Mesenteric fat pad (tissue), 1 donor: ENCODE measurements around the gene CLEC9A. TPM values are rescaled to one million over a fixed set of nuclear protein-coding genes. Genes with fewer than 3 reads are reported as not detected.

ENCODE experiments used
- DNase-seq: peaks from one replicate; pipeline ENCODE4 v3.0.0-alpha.2; 2020; ENCODE audit warnings: low spot score
- total RNA-seq: library from RNA; stranded (reverse); fragmentation: NEBNext Ultra II Directional; extraction: Animal tissue kit (Norgen Biotek cat#: 25700); gene quantifications from one replicate; pipeline ENCODE4 v1.2.1, GENCODE V29; 2021
- donor health status: DM: yes; HTN: yes; CAD: no.

Gene CLEC9A
- total RNA-seq, 1 donor from 2014 or later, result not detected

DNA sequence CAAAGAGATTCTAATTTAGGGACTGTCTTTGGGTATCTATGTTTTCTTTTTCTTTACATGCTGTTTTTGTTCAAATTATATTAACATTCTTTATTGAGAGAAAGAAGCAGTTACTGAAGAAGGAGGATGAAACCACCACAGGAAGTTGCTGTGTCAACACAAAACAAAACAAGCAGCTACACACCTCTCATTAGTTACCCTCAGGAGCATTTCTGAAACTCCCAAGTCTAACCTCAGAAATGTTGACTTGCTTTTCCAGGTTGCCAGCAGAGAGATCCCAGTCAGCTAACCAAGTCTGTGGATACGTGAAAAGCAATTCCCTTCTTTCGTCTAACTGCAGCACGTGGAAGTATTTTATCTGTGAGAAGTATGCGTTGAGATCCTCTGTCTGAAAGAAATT is 34.8 kb downstream of the CLEC9A start:
- DNase-seq, result no peak

GRCh38 chr12:10067264-10067663 is 36.8 kb downstream of the CLEC9A start:
- DNase-seq, result no peak

GRCh38 chr12:10067942-10068341 is 37.5 kb downstream of the CLEC9A start:
- DNase-seq, result no peak

DNA sequence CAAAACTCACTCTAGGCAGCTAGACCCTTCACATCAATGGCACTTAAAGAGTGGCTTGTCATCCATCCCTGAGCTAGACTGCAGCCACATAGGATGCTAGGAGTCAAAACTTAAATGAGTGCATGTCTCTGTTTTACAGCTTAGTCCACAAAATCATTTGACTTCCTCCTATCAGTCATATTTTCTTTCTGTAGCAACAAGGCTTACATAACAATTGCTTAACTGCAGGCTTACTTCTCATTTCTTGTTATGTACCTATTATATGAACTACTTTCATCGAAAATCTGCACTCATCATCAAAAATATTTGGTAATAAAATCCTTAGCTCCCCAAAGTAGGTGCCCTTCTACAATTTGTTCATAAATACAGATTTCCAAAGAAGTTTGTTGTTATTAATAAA is 38.2 kb downstream of the CLEC9A start:
- DNase-seq, result no peak

DNA sequence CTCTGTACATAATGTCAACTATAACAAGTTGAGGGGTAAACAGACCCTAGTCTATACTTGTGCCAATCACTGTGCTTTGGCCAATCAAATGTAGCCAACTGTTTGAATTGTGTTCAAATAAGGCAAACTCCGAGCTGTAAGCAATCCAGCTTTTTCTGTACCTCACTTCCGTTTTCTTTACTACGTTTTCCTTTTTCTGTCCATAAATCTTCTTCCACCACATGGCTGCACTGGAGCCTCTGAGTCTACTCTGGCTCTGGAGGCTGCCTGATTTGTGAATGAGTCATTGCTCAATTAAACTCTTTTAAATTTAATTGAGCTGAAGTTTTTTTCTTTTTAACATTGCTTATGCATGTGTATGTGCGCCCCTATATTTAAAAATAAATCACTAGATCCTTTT is 38.6 kb downstream of the CLEC9A start:
- DNase-seq, result no peak

DNA sequence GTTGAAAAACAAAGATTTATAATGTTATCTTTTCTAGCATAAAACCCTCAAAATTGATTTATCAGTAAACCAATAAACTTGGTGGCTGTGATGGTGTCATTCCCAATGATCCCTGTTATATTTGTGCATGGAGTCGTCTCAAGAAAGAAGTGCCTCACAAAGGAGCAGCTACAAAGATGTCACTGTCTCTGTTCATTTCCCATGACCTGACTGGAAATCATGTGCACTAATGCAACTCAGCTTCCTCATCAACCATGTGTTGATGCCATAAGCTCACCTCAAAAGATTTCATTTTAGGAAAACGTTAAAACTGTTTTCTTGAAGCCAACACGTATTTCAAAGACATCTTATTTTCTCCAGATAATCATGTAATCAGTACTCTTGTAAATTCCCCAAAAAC is 39.5 kb downstream of the CLEC9A start:
- DNase-seq, result no peak

- DNase-seq, result no peak
Measured at GRCh38 chr12:10070380-10070779, 39.9 kb downstream of the CLEC9A start.

DNA sequence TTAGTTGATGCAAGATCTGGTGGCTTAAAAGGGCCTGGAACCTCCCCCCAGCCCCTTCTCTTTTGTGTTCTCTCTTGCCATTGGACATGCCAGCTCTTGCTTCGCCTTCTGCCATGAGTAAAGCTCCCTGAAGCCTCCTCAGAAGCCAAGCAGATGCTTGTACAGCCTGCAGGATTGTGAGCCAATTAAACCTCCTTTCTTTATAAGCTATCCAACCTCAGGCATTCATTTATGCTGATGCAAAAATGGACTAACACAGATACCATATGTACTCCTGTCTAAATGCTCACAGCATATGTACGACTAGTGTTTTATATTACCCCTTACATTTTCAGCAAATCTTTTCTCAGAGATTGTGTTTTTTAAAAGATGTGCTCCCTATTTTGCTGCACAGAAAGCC is 41.6 kb downstream of the CLEC9A start:
- no peak for DNase-seq

GRCh38 chr12:10073261-10073660 is 42.8 kb downstream of the CLEC9A start:
- no peak for DNase-seq

DNA sequence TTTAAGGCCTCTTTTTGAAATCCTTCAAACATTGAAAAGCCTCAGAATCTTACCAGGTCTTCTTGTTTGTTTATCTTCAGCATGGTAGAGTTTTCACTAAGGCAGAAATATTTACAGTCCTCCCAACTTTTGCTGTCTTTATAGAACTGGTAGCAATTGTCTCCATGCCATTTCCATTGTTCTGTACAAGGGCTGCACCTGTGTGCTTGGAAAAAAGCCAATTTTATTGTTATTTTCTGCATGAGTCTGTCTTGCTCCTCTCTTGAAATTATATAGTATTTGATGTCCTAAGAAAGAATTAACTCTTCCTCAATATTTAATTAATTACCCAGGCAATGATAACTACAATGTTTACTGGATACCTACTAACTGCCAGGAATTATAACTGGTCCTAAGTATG is 45.0 kb downstream of the CLEC9A start:
- no peak for DNase-seq

GRCh38 chr12:10082117-10082874 is 51.8 kb downstream of the CLEC9A start:
- DNase-seq, result no peak

DNA sequence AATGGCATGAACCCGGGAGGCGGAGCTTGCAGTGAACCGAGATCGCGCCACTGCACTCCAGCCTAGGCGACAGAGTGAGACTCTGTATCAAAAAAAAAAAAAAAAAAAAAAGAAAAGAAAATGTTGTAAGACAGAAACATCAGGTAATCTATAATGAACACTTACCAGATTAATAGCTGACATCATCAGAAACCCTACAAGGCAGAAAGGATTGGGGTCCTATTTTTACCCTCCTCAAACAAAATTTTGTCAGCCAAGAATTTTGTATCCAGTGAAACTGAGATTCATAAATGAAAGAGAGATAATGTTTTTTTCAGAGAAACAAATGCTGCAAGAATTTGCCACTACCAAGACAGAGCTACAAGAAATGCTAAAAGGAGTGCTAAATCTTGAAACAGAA is 54.3 kb downstream of the CLEC9A start:
- DNase-seq, result no peak

DNA sequence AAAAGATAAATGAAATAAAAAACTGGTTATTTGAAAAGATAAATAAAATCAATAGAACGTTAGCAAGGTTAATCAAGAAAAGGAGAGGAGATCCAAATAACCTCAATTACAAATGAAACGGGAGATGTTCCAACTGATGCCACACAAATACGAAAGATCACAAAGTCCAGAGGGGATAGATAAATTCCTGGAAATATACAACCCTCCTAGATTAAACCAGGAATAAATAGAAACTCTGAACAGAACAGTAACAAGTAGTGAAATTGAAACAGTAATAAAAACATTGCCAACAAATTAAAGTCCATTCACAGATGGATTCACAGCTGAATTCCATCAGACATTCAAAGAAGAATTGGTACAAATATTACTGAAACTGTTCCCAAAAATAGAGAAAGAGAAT is 55.9 kb downstream of the CLEC9A start:
- no peak for DNase-seq

DNA sequence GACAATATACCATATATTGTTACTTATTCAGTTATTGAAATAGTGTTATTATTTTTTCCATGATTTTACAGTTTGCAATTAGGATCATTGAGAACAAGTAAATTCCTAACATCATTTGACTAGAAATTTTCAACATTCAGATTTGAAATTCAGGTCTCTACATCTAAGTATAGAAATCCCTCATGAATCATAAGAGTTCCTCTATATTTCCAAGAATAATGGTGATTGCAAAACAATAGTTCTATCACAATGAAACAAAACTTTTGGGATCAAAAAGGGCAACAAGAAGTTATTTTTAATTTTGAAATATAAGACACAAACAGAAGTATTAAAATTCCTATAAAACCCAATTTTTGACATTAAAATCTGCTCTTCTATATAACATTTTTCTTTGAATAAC is 57.5 kb downstream of the CLEC9A start:
- no peak for DNase-seq

- DNase-seq, result no peak
Measured at GRCh38 chr12:10088955-10089900, 58.7 kb downstream of the CLEC9A start.

- DNase-seq, result no peak
Measured at GRCh38 chr12:10094646-10095395, 64.3 kb downstream of the CLEC9A start.

GRCh38 chr12:10095971-10096370 is 65.5 kb downstream of the CLEC9A start:
- DNase-seq, result no peak

DNA sequence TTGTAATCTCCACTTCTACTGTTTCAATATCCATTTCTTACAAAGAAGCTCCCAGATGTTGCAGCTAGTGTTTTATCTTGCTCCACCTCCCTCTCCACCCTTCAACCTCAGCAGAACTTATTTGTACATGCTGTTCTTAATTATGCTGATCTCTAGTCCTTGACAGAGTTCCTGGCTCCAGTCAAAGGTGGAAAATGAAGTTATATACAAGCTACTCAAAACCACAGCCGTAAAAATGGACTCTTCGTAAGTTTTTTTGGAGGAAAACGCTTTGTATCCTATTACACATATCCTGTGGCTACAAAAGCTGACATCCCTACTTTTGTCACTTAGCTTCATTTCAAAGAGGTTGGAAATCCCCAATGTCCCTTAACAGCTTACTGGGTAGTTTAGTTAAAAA is 67.0 kb downstream of the CLEC9A start:
- no peak for DNase-seq

GRCh38 chr12:10098791-10099190 is 68.3 kb downstream of the CLEC9A start, which contains the start of gene CLEC1A:
TSS of gene CLEC1A (minus strand) at chr12:10098985. CDS start at chr12:10098922, 63 bp downstream.
- no peak for DNase-seq

GRCh38 chr12:10101042-10101579 is 70.6 kb downstream of the CLEC9A start:
- no peak for DNase-seq

GRCh38 chr12:10101648-10102220 is 71.3 kb downstream of the CLEC9A start:
- no peak for DNase-seq
